Activated naive CD8-positive, alpha-beta T cell treated with anti-CD3 and anti-CD28 coated beads, Interleukin-2, amount 10 ng/mL, durations not matched to agents 7 days and 5 days (primary cell): ENCODE results near the gene SIGLEC11. TPM values are rescaled to one million over a fixed set of nuclear protein-coding genes. Genes with fewer than 3 reads are reported as not detected.

Experiments used
- ATAC-seq: fragments of 150-1000 bp; cut with Tn5 transposase; one replicate; pipeline ENCODE4 v1.10.0; 2021; ENCODE audit warnings: low read depth, moderate library complexity
- POLR2A ChIA-PET: fragments of 350-600 bp; sonication (Branson Sonifier 250); formaldehyde crosslinking; loops from one replicate; lab custom pipeline; 2021; ENCODE audit warnings: antibody characterized with exemption; lab: Charles Lee
- DNase-seq: peaks from one replicate; pipeline ENCODE4 v3.0.0; 2021
- H3K27ac Mint-ChIP-seq: one replicate; pipeline ENCODE4 v1.8.0; 2022; ENCODE audit warnings: mild to moderate bottlenecking, mixed read lengths
- H3K27me3 Mint-ChIP-seq: one replicate; pipeline ENCODE4 v1.8.0; 2022; ENCODE audit warnings: mild to moderate bottlenecking, moderate library complexity, mixed read lengths
- H3K36me3 Mint-ChIP-seq: one replicate; pipeline ENCODE4 v1.8.0; 2021; ENCODE audit warnings: mild to moderate bottlenecking, mixed read lengths
- H3K4me1 Mint-ChIP-seq: one replicate; pipeline ENCODE4 v1.8.0; 2021; ENCODE audit warnings: mixed read lengths
- H3K4me3 Mint-ChIP-seq: one replicate; pipeline ENCODE4 v1.8.0; 2022; ENCODE audit warnings: mild to moderate bottlenecking, moderate library complexity, mixed read lengths
- H3K9me3 Mint-ChIP-seq: one replicate; pipeline ENCODE4 v1.8.0; 2021; ENCODE audit warnings: mixed read lengths
- total RNA-seq, 2 experiments: library from RNA; stranded (reverse); gene quantifications; one replicate each; pipeline ENCODE4 v1.2.3, GENCODE V29; 2021

SIGLEC11 gene
- total RNA-seq, 2 experiments from 2014 or later: not detected

- H3K27ac Mint-ChIP-seq: no peak overlapping the region
- POLR2A ChIA-PET: interaction anchor here (0.8 kb wide), 1 partner anchor 438 kb away, joined by 4 read pairs; the partner anchor contains the start of gene NR1H2
- H3K4me1 Mint-ChIP-seq: peaks cover 19% of the 10 kb centered on the region
- H3K36me3 Mint-ChIP-seq: peaks cover 2% of the 10 kb centered on the region
- DNase-seq: peak; percentile 87
- H3K9me3 Mint-ChIP-seq: no peaks in the 10 kb centered on the region
- ATAC-seq: peak; percentile 46
- H3K4me3 Mint-ChIP-seq: no peak overlapping the region
- H3K27me3 Mint-ChIP-seq: peaks cover 23% of the 10 kb centered on the region
These were observed 23.1 kb downstream of the SIGLEC11 start for GRCh38 chr19:49937750-49938381.

GRCh38 chr19:49936549-49936948, 24.4 kb downstream of the SIGLEC11 start:
- DNase-seq (no peak), ATAC-seq (no peak)
- peaks cover 12% of the 10 kb centered on the region for H3K27me3 Mint-ChIP-seq
- no peak overlapping the region for H3K4me3 Mint-ChIP-seq
- peaks cover 27% of the 10 kb centered on the region for H3K4me1 Mint-ChIP-seq
- H3K27ac Mint-ChIP-seq: no peak overlapping the region
- POLR2A ChIA-PET: no interaction called here
- H3K9me3 Mint-ChIP-seq: peaks cover 3% of the 10 kb centered on the region
- H3K36me3 Mint-ChIP-seq: peaks cover 11% of the 10 kb centered on the region

GRCh38 chr19:49933643-49934042, 27.3 kb downstream of the SIGLEC11 start:
- peaks cover 3% of the 10 kb centered on the region for H3K9me3 Mint-ChIP-seq
- peak overlapping the region; percentile 49 for H3K27ac Mint-ChIP-seq
- H3K4me1 Mint-ChIP-seq: peaks cover 26% of the 10 kb centered on the region
- peaks cover 12% of the 10 kb centered on the region for H3K27me3 Mint-ChIP-seq
- H3K4me3 Mint-ChIP-seq: no peak overlapping the region
- POLR2A ChIA-PET: no interaction called here
- DNase-seq (no peak), ATAC-seq (no peak)
- peaks cover 20% of the 10 kb centered on the region for H3K36me3 Mint-ChIP-seq

GRCh38 chr19:49932731-49933131, 28.2 kb downstream of the SIGLEC11 start:
- Mint-ChIP-seq H3K36me3 (peaks cover 24% of the 10 kb centered on the region), H3K9me3 (peaks cover 3% of the 10 kb centered on the region), H3K27ac (peak overlapping the region; percentile 80), H3K4me1 (peaks cover 31% of the 10 kb centered on the region), H3K4me3 (peak overlapping the region; percentile 53), H3K27me3 (peaks cover 12% of the 10 kb centered on the region)
- ATAC-seq (no peak), DNase-seq (peak; percentile 71)
- POLR2A ChIA-PET: interaction anchor here (0.7 kb wide), 2 partner anchors 26 to 111 kb away, joined by 3 read pairs; no protein-coding TSS in a partner anchor

GRCh38 chr19:49932041-49932451, 28.9 kb downstream of the SIGLEC11 start:
- no peak for ATAC-seq
- POLR2A ChIA-PET: no interaction called here
- H3K36me3 Mint-ChIP-seq: peaks cover 27% of the 10 kb centered on the region
- peak overlapping the region; percentile 32 for H3K27ac Mint-ChIP-seq
- DNase-seq: no peak
- peaks cover 37% of the 10 kb centered on the region for H3K4me1 Mint-ChIP-seq
- peaks cover 3% of the 10 kb centered on the region for H3K9me3 Mint-ChIP-seq
- H3K4me3 Mint-ChIP-seq: peak overlapping the region; percentile 58
- peaks cover 12% of the 10 kb centered on the region for H3K27me3 Mint-ChIP-seq

GRCh38 chr19:49931293-49932040, 29.5 kb downstream of the SIGLEC11 start:
- H3K36me3 Mint-ChIP-seq: peaks cover 27% of the 10 kb centered on the region
- ATAC-seq: no peak
- peaks cover 3% of the 10 kb centered on the region for H3K9me3 Mint-ChIP-seq
- DNase-seq: no peak
- H3K27me3 Mint-ChIP-seq: peaks cover 8% of the 10 kb centered on the region
- peak overlapping the region; percentile 58 for H3K4me3 Mint-ChIP-seq
- H3K27ac Mint-ChIP-seq: no peak overlapping the region
- peaks cover 39% of the 10 kb centered on the region for H3K4me1 Mint-ChIP-seq
- POLR2A ChIA-PET: no interaction called here

- DNase-seq: no peak
- Mint-ChIP-seq H3K36me3 (peaks cover 28% of the 10 kb centered on the region), H3K4me1 (peaks cover 41% of the 10 kb centered on the region), H3K27ac (peak overlapping the region; percentile 98), H3K27me3 (peaks cover 3% of the 10 kb centered on the region), H3K4me3 (peak overlapping the region; percentile 99), H3K9me3 (peaks cover 3% of the 10 kb centered on the region)
- ATAC-seq: no peak
- POLR2A ChIA-PET: interaction anchor here (0.8 to 2.8 kb wide), 6 partner anchors 34 to 123 kb away, joined by 3 to 20 read pairs (median 15); partner anchors contain the start of genes AKT1S1, IL4I1, TBC1D17 and VRK3
These were observed 30.4 kb downstream of the SIGLEC11 start for GRCh38 chr19:49930483-49931011.

GRCh38 chr19:49929611-49930482, 31.1 kb downstream of the SIGLEC11 start:
- POLR2A ChIA-PET: interaction anchor here (0.6 to 2.8 kb wide), 21 partner anchors 11 to 875 kb away, joined by 3 to 20 read pairs (median 7); partner anchors contain the start of genes AKT1S1, AP2A1, IL4I1 and TBC1D17

GRCh38 chr19:49929121-49929610, 31.8 kb downstream of the SIGLEC11 start, which contains the start of the genes ATF5 and NUP62:
Gene ATF5, plus strand, starts transcription at chr19:49929205. Its CDS starts 1,646 bp downstream, at chr19:49930851.
Gene NUP62, minus strand, starts transcription at chr19:49929504. Its CDS starts 19,697 bp downstream, at chr19:49909807.
- peaks cover 31% of the 10 kb centered on the region for H3K36me3 Mint-ChIP-seq
- peak; percentile 59 for ATAC-seq
- H3K4me1 Mint-ChIP-seq: peaks cover 44% of the 10 kb centered on the region

More at GRCh38 chr19:49929611-49930482, 31.1 kb downstream of the SIGLEC11 start:
- Mint-ChIP-seq H3K27me3 (no peaks in the 10 kb centered on the region), H3K9me3 (peaks cover 3% of the 10 kb centered on the region), H3K36me3 (peaks cover 31% of the 10 kb centered on the region), H3K4me3 (peak overlapping the region; percentile 99), H3K27ac (peak overlapping the region; percentile 98), H3K4me1 (peaks cover 44% of the 10 kb centered on the region)
- DNase-seq: peak; percentile 86
- peak; percentile 86 for ATAC-seq

GRCh38 chr19:49927526-49928264, 33.3 kb downstream of the SIGLEC11 start:
- H3K4me1 Mint-ChIP-seq: peaks cover 40% of the 10 kb centered on the region
- POLR2A ChIA-PET: interaction anchor here (0.6 to 2.8 kb wide), 5 partner anchors 9 to 420 kb away, joined by 3 to 19 read pairs (median 8); partner anchors contain the start of genes IL4I1, PTOV1, VRK3 and ZNF473
- peaks cover 3% of the 10 kb centered on the region for H3K9me3 Mint-ChIP-seq
- ATAC-seq (no peak), DNase-seq (no peak)
- no peaks in the 10 kb centered on the region for H3K27me3 Mint-ChIP-seq
- H3K4me3 Mint-ChIP-seq: peak overlapping the region; percentile 99
- peak overlapping the region; percentile 96 for H3K27ac Mint-ChIP-seq
- H3K36me3 Mint-ChIP-seq: peaks cover 29% of the 10 kb centered on the region

More at GRCh38 chr19:49929121-49929610, 31.8 kb downstream of the SIGLEC11 start, which contains the start of the genes ATF5 and NUP62:
- H3K9me3 Mint-ChIP-seq: peaks cover 3% of the 10 kb centered on the region
- peak; percentile 98 for DNase-seq
- H3K27me3 Mint-ChIP-seq: no peaks in the 10 kb centered on the region
- peak within 1 kb of the TSS; percentile 99 for H3K4me3 Mint-ChIP-seq
- H3K27ac Mint-ChIP-seq: peak within 1 kb of the TSS; percentile 98
- POLR2A ChIA-PET: interaction anchor here (0.6 to 2.8 kb wide), 22 partner anchors 11 to 876 kb away, joined by 3 to 20 read pairs (median 6); partner anchors contain the start of genes AKT1S1, AP2A1, IL4I1 and PTOV1

GRCh38 chr19:49926515-49926914, 34.5 kb downstream of the SIGLEC11 start:
- no peaks in the 10 kb centered on the region for H3K27me3 Mint-ChIP-seq
- ATAC-seq (no peak), DNase-seq (no peak)
- H3K9me3 Mint-ChIP-seq: no peaks in the 10 kb centered on the region
- POLR2A ChIA-PET: no interaction called here
- H3K27ac Mint-ChIP-seq: no peak overlapping the region
- H3K36me3 Mint-ChIP-seq: peaks cover 27% of the 10 kb centered on the region
- no peak overlapping the region for H3K4me3 Mint-ChIP-seq
- H3K4me1 Mint-ChIP-seq: peaks cover 39% of the 10 kb centered on the region
